CMK (cell line): ENCODE results near the gene KRT73.

ENCODE experiments used
- DNase-seq: peaks from one replicate; pipeline ENCODE4 v3.0.0-alpha.2; 2010; ENCODE audit warnings: low read depth

Gene KRT73

DNA sequence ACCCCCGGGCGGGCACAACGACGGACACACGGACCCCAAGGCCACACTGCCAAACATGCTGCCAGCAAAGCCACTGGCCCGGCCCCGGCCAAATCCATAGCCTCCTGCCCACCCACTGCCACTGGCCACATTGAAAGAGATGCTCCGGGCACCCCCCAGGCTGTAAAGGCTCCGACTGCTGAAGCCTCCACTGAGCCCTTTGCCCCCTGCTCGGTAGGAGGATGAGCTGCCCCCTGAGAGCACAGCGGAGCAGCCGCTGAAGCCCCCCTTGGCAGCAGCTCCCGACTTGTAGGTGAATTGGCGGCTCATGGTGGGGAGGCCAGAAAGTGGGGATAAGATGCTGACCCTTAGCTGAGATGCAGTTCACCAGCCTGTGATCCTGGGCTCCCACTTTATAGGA lies at the start of gene KRT73:
TSS of gene KRT73 (minus strand) at position 344 of the 400 bp plus-strand sequence. CDS start at position 309, 35 bp downstream.
- DNase-seq, result no peak

DNA sequence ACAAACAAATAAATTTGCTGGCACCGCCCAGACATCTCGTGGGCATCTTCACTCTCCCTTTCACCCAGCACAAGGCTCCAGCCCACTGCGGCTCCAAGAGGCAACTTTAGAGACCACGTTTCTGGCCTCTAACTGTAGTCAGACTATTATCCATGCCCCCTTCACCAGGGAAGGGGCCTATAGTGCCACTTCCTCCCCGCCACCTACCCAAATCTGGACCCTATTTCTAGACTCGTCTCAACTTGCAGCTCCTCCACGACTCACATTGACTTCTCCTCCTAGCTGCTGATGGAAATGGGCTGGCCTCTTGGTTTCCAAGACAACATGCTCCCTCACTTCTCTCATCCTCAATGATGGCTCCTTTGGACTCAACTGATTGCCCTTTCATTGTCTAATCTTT lies 49.6 kb upstream of the KRT73 start:
- no peak for DNase-seq

DNA sequence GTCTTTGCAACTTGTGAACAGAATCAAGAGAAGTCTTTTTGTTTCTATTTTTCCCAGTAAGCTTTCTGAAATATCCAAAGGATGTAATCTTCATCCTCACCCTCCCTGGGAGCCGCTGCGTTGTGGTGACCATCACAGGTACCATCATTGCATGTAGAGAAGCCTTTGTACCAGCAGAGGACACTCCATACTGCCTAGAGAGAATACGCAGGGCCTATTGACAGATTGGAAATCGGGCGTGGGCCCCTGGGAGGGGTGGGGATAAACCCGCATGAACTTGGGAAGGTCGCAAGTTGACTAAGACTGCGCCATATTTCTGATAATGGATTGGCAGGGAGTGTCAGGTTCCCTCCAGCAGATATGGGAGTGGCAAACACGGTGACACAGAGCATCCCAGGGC lies 49.1 kb upstream of the KRT73 start:
- DNase-seq, result no peak

DNA sequence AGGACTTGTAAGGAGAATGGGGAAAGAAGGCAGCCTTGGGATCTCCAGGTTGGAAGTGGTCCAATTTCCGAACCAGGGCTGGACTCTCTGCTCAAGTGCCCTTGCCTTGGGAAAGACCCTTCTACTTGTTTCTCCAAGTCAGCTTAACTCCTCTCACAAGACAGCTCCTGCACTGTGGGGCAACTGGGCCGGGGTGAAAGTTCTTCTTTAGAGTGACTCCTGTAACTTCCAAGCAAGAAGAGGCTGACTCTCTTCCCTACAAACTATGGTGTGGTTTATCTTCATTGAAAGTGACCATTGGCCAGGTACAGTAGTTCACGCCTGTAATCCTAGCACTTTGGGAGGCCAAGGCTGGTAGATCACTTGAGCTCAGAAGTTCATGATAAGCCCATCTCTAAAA lies 48.1 kb upstream of the KRT73 start:
- DNase-seq, result no peak

DNA sequence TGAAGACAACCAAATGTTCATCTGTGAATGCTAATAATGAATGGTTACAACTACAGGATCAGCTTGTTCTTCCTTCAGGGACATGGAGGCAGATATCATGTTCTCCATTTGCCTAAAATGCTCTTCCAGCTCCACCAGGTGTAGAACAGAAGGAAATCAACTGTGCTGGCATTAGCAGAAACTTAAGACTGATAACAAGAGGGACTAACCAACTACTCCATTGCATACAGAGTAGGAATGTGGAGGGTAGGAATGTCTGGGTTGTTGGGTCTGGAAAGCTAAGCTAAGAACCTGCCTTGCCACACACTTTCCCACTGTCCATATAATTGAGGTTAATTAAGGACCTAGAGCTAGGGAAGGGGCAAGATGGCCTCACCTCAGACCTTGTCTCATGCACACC lies 45.1 kb upstream of the KRT73 start:
- no peak for DNase-seq

DNA sequence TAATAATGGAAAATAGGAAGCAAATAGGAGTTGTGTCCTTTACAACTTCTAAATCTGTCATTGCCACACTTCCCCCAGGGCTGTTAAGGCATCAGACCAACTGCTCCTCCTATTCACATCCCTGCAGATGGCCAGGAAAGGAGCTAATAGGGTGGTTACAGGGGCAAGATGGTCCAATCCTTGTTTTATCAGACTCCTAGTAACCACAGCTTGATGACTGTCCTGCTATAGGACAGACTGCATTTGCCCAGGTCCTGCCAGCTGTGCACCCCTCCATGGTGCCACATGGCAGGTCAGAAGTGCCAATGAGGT lies 44.5 kb upstream of the KRT73 start:
- no peak for DNase-seq

DNA sequence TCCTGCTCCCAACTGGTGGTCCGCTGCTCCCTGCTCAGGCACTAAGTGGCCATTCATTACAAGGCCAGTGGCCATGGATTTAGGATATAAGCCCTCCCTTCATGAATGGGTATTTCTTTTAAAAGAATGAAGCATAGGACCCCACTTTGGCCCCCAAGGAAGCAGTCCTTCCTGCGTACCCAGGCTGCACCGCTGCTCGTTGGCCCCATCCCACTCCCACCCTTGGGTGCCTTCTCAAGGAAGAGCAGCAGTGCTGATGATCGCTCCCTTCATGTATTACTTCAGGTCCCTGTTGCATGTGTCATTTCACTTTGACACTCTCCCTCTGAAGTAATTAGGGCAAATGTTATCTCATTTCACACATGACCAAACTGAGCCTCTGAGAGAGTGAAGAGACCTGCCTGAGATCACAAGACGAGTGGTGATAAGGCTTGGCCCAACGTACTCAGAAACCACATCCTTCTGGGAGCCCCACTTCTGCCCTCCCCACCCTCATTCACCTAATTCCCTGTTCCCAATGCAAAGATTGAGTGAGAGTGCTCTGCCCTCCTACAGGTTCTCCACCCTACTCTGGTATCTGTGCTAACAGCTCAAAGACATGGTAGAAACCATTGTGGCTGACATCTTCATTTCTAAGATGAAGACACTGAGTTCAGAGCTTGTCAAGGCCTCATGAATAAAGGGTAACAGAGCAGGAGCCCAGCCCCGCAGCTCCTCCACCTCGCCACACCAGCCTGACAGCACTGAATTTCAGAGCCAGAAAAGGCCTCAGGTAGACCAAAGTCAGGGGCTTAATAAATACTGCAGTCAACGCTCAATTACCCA lies 43.9 kb upstream of the KRT73 start:
- DNase-seq, result peak; percentile 90

DNA sequence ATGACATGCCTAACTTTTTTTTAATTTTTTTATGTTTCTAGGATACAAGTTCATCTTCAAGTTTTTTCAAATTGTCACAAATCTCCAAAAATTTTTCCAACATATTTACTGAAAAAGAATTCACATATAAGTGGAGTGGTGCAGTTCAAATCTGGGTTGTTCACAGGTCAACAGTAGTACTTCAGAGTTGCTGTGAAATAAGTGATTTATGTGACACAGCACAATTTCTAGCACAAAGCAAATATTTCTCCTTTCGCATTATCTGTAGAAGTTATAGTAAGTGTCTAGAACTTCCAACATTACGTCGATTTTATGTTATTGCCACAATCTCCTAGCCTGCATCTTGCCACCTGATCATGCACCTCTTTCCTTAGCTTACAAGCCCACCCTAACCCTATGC lies 43.3 kb upstream of the KRT73 start:
- DNase-seq, result no peak

DNA sequence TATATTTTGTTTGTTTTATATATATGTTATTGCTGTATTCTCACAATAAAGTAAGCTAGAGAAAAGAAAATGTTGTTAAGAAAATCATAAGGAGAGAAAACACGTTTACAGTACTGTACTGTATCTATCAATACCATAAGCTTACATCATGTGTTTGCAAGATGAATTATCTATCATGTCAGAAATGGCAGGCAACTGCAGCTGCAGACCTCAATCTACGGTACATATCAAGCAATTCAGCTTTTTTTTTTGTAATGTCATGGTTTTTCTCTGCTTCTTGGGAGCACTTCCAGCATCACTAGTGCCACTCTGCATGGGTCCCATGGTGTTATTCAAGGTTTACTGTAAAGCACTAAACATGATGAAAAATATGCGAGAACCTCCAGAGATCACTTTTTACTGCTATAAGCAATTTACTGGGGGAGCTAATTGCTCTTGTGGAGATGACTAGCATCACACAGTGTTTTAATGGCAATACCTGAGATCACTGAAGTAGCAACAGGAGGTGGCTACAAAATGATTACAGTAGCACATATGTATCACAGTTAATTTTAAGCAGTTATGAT lies 42.7 kb upstream of the KRT73 start:
- no peak for DNase-seq

DNA sequence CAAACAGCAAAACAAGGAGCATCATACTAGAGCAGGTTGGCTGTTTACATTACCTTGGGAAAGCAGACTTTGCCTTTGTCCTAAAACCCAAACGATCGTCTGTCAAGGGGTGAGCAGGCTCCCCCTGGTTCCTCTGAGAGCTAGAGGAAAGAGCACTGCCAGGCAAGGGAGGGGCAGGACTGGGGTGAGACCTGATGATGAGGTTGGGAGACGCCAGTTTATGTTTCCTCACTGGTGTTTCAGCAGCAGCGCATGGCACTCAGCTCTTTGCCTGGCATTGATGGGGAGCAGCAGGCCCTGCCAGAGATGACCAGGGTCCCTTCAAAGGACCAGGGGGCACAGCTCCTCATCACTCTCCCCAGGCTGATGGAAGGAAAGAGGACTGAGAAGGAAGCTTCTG lies 41.6 kb upstream of the KRT73 start:
- DNase-seq, result no peak

DNA sequence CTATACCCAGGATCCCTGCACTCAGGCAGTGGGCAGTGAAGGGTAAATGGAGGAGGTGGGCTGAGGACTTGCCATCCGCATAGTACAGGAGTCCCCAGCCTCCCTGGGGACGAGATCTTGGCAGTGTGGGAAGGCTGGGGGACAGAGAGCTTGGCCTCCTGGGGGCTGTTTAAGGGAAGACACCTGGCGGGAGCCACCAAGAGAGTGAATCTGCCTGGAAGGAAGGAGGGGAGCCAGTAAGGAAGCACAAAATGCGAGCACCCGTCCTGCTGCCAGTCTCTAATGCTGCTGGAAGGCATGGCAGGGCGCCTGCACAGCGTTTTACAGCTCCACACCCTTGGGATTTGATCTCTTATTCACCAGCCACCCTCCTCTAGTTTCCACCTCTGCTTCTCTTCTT lies 41.0 kb upstream of the KRT73 start:
- no peak for DNase-seq

DNA sequence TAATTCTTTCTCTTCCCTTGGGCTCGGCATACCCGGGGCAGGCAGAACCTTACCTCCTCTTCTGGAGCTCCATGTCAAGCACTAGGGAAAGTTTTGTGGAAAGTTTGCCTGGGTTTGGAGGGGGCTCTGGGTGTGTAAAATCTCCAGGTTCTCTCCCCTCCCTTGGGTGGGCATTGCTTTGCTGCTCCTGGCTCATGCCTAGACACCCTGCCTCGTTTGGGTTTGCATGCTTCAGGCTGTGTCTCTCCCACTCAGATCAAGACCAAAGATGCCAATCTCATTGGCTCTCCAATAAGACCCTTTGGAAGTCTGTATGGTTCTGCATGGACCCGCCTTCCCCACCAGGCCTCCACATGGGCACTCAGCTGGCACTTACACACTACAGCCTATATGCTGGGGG lies 39.8 kb upstream of the KRT73 start:
- DNase-seq, result no peak

DNA sequence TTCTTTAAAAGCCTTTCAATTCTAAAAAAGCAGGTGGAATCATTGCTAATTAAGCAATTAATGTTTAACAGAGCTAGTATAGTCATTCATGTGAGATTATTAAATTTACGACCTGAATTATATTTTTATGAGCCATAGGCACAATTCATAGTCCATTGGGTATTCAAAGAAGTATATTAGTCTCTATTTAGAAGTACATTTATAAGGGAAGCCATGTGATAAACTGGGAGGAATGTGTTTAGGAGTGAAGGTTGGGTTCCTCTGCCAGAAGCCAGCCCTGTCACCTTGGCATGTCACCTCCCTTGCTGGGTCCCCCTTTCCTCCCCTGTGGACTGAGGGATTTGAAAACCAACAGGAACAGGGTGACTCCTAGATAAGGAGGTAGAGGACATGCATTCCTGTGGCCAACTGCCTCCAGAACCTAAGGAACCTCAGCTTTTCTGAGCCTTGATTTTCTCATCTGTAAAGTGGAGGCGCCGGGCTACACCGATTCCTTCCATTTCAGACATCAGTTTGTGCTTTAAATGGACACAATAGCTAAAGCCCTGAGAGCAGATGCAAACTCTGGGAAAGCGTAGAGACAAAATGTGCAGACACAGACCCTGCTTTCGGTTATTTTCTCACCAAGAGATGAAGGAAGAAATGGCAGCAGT lies 39.0 kb upstream of the KRT73 start:
- DNase-seq, result no peak

DNA sequence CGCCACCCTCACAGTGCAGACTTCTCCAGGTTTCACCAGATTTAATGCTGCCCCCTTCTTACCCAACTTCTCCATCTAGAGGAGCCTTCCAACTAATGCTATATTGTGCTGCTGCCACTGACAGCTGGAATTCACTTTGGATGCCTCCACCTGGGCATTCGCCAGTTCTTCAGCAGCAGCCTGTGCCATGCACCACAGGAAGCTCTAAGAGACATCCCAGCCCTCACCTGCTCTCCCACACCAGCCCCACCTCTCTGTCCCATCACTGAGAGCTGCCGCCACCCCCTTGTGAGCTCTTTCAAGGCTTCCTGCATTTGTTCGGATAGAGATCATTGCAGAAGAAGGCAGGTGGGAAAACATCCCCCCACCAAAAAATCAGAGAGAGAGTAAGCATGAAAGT lies 38.3 kb upstream of the KRT73 start:
- no peak for DNase-seq

DNA sequence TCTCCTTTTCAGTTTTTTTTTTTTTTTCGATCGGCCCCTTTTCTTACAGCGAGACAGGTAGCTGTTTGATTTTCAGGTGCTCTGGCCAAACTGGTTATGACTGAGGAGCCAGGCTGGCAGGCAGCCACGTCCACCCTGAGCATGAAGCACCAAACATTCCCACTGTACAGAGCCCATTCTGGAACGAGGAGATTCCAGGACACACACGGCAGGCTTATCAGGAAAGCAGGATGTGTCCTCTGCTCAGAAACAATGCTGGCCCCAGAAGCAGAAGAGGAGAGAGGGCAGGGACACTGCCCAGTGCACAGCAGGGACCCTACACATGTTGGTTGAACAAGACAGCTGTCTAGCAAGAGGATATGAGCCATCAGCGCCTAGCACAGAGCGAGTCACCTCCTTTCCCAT lies 37.4 kb upstream of the KRT73 start:
- DNase-seq, result no peak

DNA sequence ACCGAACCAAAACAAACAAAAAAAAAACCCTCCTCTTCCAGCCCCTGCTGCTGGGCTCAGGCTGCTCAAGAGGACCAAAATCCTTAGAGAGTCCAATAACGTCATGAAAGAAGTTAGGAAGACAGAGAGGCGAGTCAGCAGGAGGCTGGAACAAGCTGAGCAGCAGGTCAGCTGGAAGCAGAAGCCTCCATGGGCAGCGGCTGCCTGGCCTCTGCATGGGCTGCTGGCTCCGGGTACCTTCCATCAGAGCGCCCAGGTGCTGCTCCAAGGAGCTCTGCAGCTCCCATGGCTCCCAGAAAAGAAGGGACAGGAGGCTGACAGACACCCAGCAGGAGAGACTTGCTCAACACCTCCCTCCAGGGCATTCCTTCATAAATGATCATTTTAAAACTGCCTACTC lies 36.9 kb upstream of the KRT73 start:
- no peak for DNase-seq

DNA sequence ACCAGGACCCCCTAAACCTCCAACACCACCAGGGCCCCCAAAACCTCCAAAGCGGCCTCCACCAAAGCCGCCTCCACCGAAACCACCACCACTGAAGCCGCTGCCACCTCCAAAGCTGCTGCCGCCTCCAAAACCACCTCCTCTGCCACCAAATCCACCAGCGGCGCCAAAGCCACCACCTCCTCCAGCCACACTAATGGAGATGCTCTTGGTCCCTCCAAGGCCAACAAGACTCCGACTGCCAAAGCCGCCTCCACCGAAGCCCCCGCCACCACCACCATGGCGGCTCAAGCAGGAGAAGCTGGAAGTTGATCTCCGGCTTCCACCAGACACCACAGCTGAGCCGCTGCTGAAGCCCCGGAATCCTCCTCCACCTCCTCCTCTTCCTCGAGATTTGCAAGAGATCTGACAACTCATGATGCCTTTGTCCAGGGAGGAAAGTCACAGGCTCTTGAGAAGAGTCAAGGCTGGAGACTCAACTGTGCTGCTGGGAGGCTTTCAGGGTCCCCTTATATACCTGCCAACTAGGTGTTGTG lies 33.4 kb upstream of the KRT73 start, which contains the start of gene KRT2:
TSS of gene KRT2 (minus strand) at position 486 of the 536 bp plus-strand sequence. CDS start at position 417, 69 bp downstream.
- no peak for DNase-seq

DNA sequence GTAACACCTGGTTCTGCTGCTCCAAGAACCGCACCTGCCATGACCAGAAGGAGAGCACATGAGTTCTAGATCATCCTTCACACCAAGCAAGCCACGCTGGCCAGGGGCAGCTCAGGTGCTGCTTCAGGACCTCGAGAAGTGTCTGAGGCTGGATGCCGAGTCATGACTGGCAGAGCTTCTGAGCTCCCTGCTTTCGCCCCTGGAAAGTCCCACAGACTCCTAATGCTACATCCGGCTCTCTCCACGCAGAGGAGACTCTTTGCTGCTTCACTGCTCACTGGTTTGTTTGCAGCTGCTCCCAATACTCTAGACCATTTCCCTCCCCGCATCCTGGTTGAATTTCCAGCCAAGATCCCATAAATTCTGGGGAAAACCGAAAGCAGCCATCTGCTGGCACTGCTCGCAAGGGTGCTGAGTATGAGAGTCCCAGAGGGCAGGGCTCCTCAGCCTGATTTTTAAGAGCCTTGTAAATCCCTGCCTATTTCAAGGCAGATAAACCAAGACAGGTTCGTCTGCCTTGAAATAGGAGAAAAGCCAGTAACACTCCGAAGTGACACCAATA lies 32.2 kb upstream of the KRT73 start:
- no peak for DNase-seq

DNA sequence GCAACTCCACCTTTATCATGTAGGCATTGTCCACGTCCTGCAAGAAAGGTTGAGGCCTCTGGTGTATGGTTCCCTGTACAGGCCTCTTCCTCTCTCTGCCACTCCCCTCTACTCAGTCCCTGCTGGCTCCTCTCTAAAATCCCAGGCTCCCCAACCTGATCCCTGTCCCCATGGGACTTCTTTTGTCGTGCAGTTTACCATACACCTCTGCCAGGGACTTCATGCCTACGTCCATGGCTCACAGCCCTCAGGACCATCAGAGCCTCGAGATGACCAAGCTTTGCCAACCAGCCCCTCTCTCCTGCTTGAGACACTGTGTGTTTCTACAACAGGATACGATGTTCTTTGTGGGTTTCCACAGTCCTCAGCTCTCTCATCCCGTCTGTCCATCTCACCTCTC lies 30.7 kb upstream of the KRT73 start:
- DNase-seq, result no peak

DNA sequence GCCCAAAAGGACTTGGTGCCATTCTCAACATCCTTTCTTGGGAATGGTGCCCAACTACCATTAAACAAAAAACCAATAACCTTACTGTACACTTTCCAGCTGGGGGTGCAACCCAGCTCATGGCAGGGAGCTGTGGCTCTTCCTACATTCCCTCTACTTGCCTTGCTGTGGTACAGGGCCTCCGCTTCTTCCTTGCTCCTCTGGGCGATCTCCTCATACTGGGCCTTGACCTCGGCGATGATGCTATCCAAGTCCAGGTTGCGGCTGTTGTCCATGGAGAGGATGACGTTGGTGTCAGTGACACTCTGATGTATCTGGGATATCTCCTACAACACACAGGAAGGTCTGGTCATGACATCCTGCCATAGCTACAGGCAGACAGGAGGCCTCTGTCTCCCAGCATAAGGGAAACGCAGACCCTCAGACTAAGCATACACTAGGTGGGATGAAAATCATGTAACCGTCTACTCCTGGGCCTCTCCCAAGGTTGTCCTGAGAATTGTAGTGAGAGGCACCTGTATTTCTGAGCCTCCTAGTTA lies 29.7 kb upstream of the KRT73 start:
- DNase-seq, result no peak

DNA sequence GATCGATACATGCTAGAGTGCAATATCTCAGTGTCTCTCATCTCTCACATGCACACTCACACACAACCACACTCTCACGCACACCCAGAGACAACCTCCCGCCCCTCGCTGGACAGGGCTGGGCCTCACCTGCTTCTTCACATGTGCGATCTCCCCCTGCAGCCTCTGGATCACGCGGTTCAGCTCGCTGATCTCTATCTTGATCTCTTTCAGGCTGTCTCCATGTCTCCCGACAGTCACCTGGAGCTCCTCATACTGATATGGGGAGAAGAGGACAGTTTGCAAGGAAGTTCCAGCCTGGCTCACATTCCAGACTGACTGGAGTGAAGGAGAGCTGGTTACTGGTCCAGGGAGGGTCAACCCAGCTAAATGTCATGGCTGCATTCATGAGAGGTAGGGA lies 29.2 kb upstream of the KRT73 start:
- no peak for DNase-seq

DNA sequence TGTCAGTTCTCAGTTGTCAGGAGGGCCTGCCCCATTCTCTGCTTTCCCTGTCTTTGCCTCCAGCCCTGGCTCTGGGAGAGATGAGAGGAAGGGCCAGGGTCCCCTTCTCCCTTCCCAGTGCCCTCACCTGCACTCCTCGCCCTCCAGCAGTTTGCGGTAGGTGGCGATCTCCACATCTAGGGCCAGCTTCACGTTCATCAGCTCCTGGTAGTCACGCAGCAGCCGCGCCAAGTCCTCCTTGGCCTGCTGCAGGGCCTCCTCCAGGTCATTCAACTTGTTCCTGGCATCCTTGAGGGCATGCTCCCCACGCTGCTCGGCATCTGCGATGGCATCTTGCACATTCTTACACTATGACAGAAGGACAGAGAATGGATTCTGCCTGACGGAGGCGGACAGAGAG lies 28.3 kb upstream of the KRT73 start:
- DNase-seq, result no peak

DNA sequence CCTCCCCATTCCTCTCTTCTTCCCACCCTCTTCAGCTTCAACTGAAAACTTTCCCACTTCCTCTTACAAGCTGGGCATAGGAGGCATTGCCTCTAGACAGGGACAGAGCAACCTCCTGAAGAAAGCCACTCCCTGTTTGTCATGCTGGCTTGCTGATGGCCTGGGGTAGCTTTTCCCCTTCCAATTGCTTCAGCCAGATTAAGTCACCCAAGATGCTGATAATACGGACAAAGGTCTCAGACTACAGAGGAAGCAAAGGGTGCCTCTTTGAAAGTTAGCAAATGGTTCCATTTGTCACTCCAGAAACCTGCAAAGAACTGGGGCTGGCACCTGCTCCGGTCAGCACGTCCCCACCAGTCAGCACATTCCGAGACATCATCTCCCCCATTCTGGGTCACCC lies 27.6 kb upstream of the KRT73 start:
- no peak for DNase-seq
